KMS-11 (cell line): Measurements from ENCODE around the gene NSUN7.

Experiments
- H2AFZ ChIP-seq: fragments of 200-600 bp; sonication (generic); 2 replicates; pipeline ENCODE4 v1.6.1; 2016; ENCODE audit warnings: antibody characterized with exemption, mixed run types, low read depth
- H3K27ac ChIP-seq: fragments of 200-600 bp; sonication (generic); 2 replicates; pipeline ENCODE4 v1.6.1; 2016; ENCODE audit warnings: mild to moderate bottlenecking, mixed run types
- H3K27me3 ChIP-seq: fragments of 200-600 bp; sonication (generic); 2 replicates; pipeline ENCODE4 v1.6.1; 2017; ENCODE audit warnings: mild to moderate bottlenecking, low read depth, mixed run types, moderate library complexity; ENCODE audit not compliant: insufficient read depth
- H3K36me3 ChIP-seq: fragments of 200-600 bp; sonication (generic); 2 replicates; pipeline ENCODE4 v1.6.1; 2017; ENCODE audit warnings: mild to moderate bottlenecking, mixed run types; ENCODE audit not compliant: insufficient read depth
- H3K4me1 ChIP-seq: fragments of 200-600 bp; sonication (generic); 2 replicates; pipeline ENCODE4 v1.6.1; 2016; ENCODE audit warnings: mild to moderate bottlenecking, low read depth, mixed run types; ENCODE audit not compliant: poor library complexity, severe bottlenecking
- H3K4me2 ChIP-seq: fragments of 200-600 bp; sonication (generic); 2 replicates; pipeline ENCODE4 v1.7.0; 2016; ENCODE audit warnings: mild to moderate bottlenecking, mixed run types
- H3K4me3 ChIP-seq: fragments of 200-600 bp; sonication (generic); IDR thresholded peaks from 2 replicates; pipeline ENCODE4 v1.6.1; 2017; ENCODE audit warnings: low read depth, low read length, mixed read lengths; ENCODE audit not compliant: insufficient read depth
- H3K79me2 ChIP-seq: fragments of 200-600 bp; sonication (generic); 2 replicates; pipeline ENCODE4 v1.6.1; 2016; ENCODE audit warnings: low read depth, mixed run types; ENCODE audit not compliant: insufficient read depth
- H3K9ac ChIP-seq: fragments of 200-600 bp; sonication (generic); 2 replicates; pipeline ENCODE4 v1.6.1; 2016; ENCODE audit warnings: mild to moderate bottlenecking, mixed run types
- H4K20me1 ChIP-seq: fragments of 200-600 bp; sonication (generic); 2 replicates; pipeline ENCODE4 v1.6.1; 2016; ENCODE audit warnings: mild to moderate bottlenecking, mixed run types; ENCODE audit not compliant: insufficient read depth
- TF ChIP-seq, protein P1 (sequence below): fragments of 200-600 bp; sonication (generic); conservative IDR thresholded peaks from 2 replicates; pipeline ENCODE4 v1.6.1; 2017; ENCODE audit warnings: low read depth, mild to moderate bottlenecking, antibody characterized with exemption, low read length, moderate library complexity, mixed read lengths

The NSUN7 gene

GRCh38 chr4:40747207-40747835 is 2.4 kb upstream of the NSUN7 start:
- Histone ChIP-seq H3K4me2 (no peak overlapping the region), H3K79me2 (no peaks in the 10 kb centered on the region), H3K9ac (no peak overlapping the region), H3K27me3 (no peaks in the 10 kb centered on the region), H3K27ac (no peak overlapping the region), H3K36me3 (no peaks in the 10 kb centered on the region), H2AFZ (no peak overlapping the region), H3K4me3 (no peak overlapping the region), H3K4me1 (no peaks in the 10 kb centered on the region), H4K20me1 (no peaks in the 10 kb centered on the region)
- TF ChIP-seq, protein P1, sequence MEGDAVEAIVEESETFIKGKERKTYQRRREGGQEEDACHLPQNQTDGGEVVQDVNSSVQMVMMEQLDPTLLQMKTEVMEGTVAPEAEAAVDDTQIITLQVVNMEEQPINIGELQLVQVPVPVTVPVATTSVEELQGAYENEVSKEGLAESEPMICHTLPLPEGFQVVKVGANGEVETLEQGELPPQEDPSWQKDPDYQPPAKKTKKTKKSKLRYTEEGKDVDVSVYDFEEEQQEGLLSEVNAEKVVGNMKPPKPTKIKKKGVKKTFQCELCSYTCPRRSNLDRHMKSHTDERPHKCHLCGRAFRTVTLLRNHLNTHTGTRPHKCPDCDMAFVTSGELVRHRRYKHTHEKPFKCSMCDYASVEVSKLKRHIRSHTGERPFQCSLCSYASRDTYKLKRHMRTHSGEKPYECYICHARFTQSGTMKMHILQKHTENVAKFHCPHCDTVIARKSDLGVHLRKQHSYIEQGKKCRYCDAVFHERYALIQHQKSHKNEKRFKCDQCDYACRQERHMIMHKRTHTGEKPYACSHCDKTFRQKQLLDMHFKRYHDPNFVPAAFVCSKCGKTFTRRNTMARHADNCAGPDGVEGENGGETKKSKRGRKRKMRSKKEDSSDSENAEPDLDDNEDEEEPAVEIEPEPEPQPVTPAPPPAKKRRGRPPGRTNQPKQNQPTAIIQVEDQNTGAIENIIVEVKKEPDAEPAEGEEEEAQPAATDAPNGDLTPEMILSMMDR = no peak

DNA sequence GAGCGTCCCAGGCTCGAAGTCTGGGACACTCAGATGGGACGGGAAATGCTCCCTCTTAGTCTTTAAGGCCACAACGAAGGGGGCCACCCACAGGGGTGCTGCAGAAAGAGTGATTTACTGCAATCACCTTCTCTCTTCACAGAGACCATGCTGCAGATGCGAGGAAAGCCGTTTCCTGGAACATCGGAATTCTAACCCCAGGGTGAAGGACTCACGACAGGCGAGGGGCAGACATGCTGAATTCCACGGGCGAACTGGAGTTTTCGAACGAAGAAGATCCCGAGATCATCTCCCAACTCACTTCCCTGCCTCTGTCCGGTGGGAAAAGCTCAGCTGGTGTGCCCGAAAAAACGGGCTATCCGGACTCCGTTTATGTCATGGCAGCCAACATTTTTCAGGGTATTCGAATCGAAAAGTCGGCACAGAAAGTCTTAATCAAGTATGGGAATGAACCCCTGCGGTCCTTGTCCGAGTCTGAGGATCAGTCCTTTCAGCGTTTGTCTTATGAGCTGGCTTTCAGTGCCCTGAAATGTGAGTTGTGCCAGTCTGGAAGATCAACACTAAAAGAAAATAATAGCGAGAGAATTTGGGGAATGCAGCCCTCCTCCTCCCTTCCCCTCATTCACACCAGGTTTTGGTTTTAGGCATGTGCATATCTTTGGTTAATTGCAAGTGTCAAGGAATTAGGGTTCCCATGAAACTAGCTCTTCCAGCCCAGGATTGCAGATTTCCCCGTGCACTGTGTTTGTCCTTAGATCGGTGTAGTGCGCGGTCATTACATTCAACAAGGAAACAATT is 905 bp downstream of the NSUN7 start:
- Histone ChIP-seq H3K79me2 (no peaks in the 10 kb centered on the region), H3K4me3 (no peak overlapping the region), H2AFZ (no peak overlapping the region), H3K27me3 (no peaks in the 10 kb centered on the region), H3K4me2 (no peak overlapping the region), H3K9ac (no peak overlapping the region), H3K27ac (no peak overlapping the region), H3K4me1 (no peaks in the 10 kb centered on the region), H3K36me3 (no peaks in the 10 kb centered on the region), H4K20me1 (no peaks in the 10 kb centered on the region)
- TF ChIP-seq, protein P1 = no peak

GRCh38 chr4:40755616-40756015 is 5.9 kb downstream of the NSUN7 start:
- H3K27ac ChIP-seq = no peak overlapping the region
- no peak overlapping the region for H3K9ac ChIP-seq
- H2AFZ ChIP-seq = no peak overlapping the region
- H3K4me3 ChIP-seq = no peak overlapping the region
- no peaks in the 10 kb centered on the region for H4K20me1 ChIP-seq
- no peaks in the 10 kb centered on the region for H3K79me2 ChIP-seq
- TF ChIP-seq, protein P1 = no peak
- H3K4me1 ChIP-seq = no peaks in the 10 kb centered on the region
- no peaks in the 10 kb centered on the region for H3K36me3 ChIP-seq
- H3K27me3 ChIP-seq = no peaks in the 10 kb centered on the region
- H3K4me2 ChIP-seq = no peak overlapping the region

- Histone ChIP-seq H3K9ac (peak overlapping the region; percentile 40; the same call in 1 of the 2 replicates), H4K20me1 (no peaks in the 10 kb centered on the region), H3K4me2 (peak overlapping the region; percentile 73), H3K36me3 (no peaks in the 10 kb centered on the region), H3K27ac (peak overlapping the region; percentile 80), H2AFZ (no peak overlapping the region), H3K4me3 (peak overlapping the region; percentile 36), H3K27me3 (no peaks in the 10 kb centered on the region), H3K79me2 (no peaks in the 10 kb centered on the region), H3K4me1 (peaks cover 34% of the 10 kb centered on the region)
- TF ChIP-seq, protein P1 = no peak
Measured at GRCh38 chr4:40763228-40763716, 13.5 kb downstream of the NSUN7 start.
